Omental fat pad (tissue), 4 donors: ENCODE measurements around the gene PPCDC. TPM values are rescaled to one million over a fixed set of nuclear protein-coding genes. Genes with fewer than 3 reads are reported as not detected.

Experiments used
- ATAC-seq: fragments of 150-250 bp; one replicate; pipeline ENCODE4 v1.9.1; 2016; ENCODE audit warnings: mild to moderate bottlenecking, moderate library complexity; ENCODE audit not compliant: low FRiP score
- DNase-seq: peaks from one replicate; pipeline ENCODE4 v3.0.0-alpha.2; 2019; ENCODE audit warnings: low spot score
- total RNA-seq, 4 donors: library from RNA; depleted of rRNA; stranded (reverse); fragments of >200 nt; gene quantifications; one replicate each; pipeline ENCODE4 v1.1.0, GENCODE V29; 2016
- TF ChIP-seq, protein P1 (sequence below), 3 donors: fragments of 450-650 bp; IDR thresholded peaks; one replicate each; pipeline ENCODE4 v1.5.1; 2016 to 2017; ENCODE audit warnings: antibody characterized with exemption in 3 of 3, mild to moderate bottlenecking in 3 of 3, moderate library complexity in 2 of 3

The PPCDC gene
- total RNA-seq, 4 donors from 2014 or later = 9.7 to 21.5 (median 13.6) TPM

DNA sequence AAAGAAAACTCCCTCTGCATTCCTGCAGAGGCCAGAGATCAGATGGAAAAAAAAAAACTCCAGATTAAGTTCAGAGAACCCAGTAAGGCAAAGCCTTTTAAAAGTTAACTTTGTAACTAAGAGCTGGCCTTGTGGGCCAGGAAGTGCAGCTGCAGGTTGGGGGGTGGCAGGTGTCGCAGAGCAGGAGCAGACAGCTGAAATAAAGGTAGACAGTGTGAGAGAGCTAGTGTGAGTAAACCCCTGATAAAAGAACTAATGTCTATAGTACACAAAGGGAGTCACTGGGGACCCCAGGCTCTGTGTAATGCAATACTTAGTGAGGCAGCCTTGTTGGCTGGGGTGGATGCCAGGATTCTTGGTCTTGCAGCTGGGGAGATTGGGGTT lies 42.1 kb downstream of the PPCDC start:
- ATAC-seq = no peak

GRCh38 chr15:75065851-75066509 lies 42.6 kb downstream of the PPCDC start:
- ATAC-seq = no peak
- no peak for DNase-seq

More for the DNA sequence above, 42.1 kb downstream of the PPCDC start:
- TF ChIP-seq, protein P1, sequence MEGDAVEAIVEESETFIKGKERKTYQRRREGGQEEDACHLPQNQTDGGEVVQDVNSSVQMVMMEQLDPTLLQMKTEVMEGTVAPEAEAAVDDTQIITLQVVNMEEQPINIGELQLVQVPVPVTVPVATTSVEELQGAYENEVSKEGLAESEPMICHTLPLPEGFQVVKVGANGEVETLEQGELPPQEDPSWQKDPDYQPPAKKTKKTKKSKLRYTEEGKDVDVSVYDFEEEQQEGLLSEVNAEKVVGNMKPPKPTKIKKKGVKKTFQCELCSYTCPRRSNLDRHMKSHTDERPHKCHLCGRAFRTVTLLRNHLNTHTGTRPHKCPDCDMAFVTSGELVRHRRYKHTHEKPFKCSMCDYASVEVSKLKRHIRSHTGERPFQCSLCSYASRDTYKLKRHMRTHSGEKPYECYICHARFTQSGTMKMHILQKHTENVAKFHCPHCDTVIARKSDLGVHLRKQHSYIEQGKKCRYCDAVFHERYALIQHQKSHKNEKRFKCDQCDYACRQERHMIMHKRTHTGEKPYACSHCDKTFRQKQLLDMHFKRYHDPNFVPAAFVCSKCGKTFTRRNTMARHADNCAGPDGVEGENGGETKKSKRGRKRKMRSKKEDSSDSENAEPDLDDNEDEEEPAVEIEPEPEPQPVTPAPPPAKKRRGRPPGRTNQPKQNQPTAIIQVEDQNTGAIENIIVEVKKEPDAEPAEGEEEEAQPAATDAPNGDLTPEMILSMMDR (IDR thresholded peaks at IDR 0.05) = no peak
- DNase-seq = no peak

GRCh38 chr15:75067123-75067830 lies 43.9 kb downstream of the PPCDC start:
- DNase-seq (no peak), ATAC-seq (no peak)
- TF ChIP-seq, protein P1 (IDR thresholded peaks at IDR 0.05) = no peak

More at GRCh38 chr15:75065851-75066509, 42.6 kb downstream of the PPCDC start:
- TF ChIP-seq, protein P1 (IDR thresholded peaks at IDR 0.05) = no peak

DNA sequence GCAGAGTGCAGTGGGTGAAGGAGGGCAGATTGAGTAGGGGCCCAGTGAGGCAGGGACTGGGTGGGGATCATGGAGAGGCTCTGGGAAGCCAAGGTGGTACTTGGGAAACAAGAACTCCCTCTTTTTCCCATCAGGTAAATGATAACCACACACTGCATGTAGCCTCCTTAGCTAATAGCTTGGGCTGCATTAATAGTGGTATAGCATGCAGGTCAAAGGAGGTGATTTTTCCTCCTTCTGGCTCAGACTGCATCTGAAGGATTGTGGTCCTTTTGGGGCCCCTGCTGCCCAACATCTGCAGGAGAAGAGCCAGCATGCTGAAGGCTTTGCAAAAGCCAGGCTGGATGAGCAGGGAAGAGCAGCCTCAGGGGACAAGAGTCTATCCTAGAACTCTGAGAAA lies 45.4 kb downstream of the PPCDC start:
- ATAC-seq (no peak), DNase-seq (no peak)
- TF ChIP-seq, protein P1 (IDR thresholded peaks at IDR 0.05) = no peak

- DNase-seq = no peak
- no peak for ATAC-seq
- TF ChIP-seq, protein P1 (IDR thresholded peaks at IDR 0.05) = no peak
Observed at GRCh38 chr15:75069301-75069925, 46.0 kb downstream of the PPCDC start.

DNA sequence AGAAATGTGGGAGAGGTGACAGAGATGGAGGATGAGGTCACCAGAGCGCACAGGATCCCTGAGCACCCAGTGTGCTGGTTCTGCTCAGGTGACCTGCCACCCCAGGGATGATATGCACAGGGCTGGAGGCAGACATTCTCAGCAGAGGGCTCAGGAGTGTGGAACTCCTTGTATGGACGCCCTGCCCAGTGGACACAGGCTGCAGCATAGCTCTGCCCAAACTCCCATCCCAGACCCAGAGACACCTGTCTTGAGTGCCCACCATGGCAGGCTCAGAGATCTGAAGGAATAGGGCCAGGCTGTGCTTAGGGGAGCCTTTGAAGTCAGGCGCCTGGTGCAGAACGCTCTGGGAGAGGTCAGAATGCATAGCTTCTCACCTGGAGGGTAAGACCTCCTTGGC lies 47.3 kb downstream of the PPCDC start:
- TF ChIP-seq, protein P1 (IDR thresholded peaks at IDR 0.05) = no peak
- ATAC-seq (no peak), DNase-seq (no peak)
